Fibroblast of peridontal ligament (primary cell): ENCODE measurements around the gene PLA2G4E.

Source experiments
- DNase-seq: peaks from one replicate; pipeline ENCODE4 v3.0.0-alpha.2; 2010; ENCODE audit errors: extremely low read depth

PLA2G4E gene

DNA sequence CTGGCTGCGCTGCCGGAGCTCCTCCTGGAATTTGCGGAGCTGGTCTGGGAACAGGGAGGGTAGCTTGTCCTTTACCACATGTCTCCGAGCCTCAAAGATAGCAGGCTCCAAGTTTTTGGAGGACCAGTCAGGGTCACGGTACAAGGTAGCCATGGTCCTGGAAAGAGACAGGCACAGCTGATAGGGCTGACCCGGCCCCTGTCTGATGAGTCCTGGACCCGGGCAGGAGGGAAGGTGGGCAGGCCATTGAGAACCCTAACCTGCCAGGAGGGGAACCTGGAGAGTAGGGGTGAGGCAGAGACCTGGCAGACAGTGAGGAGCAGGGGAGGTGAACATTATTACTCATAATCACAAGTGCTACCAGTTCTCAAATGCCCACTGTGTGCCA, 28.0 kb downstream of the PLA2G4E start:
- no peak for DNase-seq

DNA sequence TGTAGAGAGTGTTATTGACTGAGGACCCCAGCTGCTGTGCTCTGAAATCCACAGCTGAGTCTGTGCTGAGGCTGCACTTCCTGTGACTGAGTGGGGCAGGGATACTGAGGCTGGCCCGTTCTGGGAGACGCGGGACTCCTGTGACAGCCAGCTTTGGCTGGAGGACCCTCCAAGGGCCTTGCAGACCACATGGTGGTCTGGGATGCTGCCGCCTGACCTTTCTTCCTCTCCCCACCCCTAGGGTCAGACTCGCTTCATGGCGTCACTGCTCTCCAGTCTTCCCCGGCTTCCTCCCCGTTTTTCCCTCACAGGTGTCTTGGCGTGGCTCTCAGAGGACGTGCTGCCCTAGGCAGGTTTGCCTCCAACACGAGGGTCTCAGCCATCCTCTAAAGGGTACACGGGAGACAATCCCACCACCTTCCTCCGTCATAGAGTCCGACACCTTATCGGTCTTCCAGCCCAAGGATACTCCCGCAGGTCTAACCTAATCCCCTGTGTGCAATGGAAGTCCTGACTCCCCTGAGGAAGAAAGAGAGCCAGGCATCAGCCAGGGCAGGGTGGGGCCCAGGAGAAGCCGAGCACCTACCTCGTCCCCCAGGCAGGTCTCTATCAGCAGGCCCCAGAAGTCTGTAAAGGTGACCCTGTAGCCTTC, 28.6 kb downstream of the PLA2G4E start:
- no peak for DNase-seq

DNA sequence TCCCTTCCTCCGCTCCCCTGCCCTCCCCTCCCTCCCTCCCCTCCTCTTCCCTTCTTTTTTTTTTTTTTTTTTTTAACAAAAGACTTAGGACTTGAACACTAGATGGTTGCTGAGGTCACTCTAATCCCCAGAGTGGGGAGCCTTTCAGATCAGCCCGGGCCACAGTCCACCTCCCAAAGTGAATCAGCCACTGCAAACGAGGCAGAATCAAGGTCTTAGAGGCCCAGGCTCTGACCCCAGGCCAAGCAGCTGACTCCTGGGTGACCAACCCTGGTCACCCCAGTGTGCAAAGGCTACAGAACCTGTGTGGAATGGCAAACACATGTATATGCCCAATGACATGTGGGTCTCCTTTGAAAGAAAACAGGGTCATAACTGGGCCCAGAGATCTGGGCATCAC, 30.2 kb downstream of the PLA2G4E start:
- no peak for DNase-seq

DNA sequence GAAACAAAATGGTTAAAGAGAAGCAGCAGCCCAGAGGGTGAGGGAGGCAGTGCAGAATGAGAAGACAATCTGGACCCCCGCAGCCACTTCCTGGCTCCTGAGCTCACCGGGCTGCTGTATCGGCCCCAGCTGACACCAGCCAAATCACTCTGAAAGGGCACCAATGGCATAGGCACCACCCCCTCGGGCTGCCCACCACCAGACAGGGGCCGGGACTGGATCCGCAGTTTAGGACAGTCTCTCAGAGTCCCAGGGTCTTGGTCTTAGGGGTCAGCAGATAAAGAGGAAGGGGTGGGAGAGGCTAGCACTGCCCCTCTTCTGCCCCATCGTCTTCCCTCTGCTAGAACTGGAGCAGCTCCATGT, 30.6 kb downstream of the PLA2G4E start:
- DNase-seq = no peak

DNA sequence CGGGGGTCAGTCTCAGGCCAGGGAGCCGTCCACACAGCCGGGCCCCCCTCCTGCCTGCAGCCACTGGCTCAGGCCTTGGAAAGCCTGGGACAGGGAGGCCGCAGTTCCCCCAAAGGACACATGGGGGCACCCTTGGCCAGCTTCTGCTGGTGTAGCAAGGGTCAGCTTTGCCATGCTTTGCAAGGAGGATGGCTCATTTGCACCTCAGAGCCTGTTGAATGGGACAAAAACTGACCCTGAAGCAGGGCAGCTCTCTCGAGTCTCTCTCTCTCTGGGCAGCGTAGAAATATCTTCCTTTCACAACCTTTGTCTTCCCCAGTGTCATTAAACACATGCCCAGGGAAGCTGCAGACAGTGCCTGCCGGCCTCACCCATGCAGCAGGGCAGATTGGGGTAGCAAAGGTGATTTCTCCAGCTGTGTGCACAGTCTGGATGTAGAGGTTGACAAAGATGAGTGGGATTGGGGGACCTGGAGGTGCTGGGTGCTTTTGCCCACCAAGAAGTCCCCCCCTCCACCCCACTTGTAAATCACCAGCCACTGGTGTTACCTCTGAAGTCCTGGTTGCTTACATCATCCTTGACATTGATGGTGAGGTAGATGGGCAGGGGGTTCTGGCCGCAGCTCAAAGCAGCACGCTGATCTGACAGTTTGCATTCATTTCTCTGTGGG, 31.1 kb downstream of the PLA2G4E start:
- DNase-seq = peak; percentile 71

DNA sequence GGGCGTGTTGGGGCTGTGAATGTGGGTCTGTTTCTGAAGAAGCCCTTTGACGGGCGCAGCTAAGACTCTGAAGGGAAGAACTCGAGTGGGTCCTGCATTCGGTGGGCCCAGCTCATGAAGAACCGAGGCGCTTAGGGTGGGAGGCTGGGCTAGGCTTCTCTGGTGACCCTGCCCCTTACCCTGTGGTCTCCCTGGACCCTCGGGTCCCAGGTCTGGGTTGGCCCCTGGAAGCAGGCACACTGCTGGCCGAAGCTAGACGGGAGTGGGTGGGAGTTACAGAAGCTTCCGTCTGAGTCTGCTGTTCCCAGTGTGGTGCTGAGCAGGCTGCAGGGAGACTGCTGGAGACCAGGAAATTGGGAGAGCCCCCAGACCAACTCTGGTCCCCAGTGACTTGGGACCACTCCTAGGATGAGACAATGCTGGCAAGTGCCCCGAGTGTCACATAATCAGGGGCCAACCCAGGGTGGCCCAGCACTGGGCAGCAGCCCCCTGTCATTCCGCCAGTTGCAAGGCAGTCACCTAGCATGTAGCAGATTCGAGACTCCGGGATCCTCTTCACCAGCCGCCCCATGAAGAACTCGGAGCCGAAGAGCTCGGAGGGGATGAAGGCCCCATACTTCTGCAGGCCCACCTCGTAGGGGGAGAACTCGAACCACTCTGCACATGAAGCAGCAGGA, 31.8 kb downstream of the PLA2G4E start:
- no peak for DNase-seq

DNA sequence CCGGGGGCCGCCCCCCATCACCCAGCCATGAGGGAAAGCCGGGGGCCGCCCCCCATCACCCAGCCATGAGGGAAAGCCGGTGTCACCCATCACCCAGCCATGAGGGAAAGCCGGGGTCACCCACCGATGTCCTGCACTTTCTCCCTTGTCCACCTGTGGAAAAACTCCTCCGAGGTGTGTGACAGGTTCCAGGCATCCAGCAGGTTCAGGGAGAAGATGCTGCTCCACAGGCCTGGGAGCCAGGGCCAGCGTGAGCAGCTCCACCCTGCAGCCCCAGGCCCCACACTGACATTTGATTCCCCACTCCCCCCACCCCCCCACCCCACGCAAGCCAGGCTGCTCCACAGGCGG, 32.9 kb downstream of the PLA2G4E start:
- DNase-seq = no peak

DNA sequence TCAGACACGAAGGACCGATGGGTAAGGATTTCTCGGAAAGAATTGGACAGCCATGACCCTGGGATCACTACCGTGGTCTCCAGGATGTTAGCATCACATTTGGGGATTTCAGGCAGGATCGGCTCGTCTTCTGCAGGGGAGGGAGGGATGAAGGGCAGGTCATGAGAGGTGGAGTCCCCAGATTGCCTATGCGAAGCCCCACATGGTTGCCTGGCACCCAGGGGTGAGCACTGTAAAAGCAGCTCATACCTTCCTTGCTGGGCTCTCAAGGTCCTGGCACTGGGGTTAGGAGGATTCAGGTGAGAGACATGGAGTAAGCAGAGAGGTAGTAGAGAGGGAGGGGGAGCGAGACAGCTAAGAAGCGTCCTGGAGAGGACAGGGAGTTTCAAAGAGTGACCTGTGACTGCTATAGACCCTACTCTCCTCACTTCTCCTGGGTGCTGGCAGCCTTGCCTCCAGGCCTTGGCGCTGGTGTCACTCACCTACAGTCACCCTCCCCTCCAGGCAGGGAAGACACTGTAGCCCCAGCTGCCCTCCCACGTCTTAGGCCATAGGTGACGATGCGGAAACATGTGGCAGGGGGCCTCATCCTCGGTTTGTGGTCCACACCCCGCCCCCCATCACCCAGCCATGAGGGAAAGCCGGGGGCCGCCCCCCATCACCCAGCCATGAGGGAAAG, 33.5 kb downstream of the PLA2G4E start:
- DNase-seq = no peak

DNA sequence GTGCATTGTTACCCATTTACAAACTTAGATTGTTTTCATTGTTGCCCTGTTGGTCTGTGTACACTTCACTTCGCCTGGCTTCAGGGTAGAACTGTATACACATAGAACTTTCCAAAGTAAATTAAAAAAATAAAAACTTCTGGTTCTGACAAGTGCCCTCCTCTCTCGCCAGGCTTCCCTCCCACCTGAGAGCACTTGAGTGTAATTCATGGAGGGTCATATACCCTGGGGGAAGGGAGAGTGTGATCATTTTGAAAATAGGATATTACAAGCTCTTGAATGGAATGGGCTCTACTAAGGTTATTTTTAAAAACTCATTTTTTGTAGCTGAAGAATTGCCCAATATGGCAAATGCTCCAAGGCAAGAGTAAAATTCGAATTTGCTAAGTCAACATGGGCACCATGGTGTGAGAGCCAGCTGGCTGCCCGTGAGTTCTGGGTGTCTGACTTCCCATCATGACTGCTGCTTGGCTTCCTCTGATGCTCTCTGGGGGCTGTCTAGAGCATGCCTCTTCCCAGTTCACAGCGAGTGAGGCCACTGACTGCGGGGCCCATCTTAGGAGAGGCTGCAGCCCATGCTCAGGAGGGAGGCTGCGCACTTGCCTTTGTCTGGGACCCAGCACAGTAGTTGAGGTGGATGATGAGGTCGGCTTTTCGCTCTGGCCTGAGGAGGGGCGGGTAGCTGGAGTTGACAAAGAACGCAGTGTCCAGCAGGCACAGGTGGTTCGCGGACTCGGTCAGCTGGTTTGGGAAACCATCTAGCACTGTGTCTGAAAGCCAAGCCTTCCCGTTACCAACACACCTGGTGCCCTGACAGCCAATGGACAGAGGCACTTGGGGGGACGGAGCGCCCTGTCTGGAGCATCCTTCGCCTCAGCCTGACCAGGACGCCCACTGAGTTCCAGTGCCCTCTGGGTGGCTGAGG, 35.3 kb downstream of the PLA2G4E start:
- no peak for DNase-seq

DNA sequence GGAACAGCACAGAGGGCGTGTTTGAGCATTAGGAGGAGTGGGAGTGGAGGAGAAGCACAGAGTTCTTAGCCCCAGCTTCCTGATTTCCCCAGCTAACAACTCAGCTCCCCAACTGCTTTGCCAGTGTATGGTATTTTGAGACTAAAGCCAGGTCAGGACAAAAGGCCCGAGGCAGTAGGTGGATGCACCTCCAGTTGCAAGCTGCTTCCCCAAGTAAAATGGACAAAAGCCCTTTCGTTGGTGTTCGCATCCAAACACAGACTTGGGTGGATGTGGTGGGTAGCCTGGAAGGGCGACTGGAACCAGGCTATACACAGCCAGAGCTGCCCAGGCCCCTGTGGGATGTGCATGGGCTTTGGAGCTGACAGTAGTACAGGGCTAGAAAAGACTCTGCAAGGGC, 36.2 kb downstream of the PLA2G4E start:
- DNase-seq = no peak

DNA sequence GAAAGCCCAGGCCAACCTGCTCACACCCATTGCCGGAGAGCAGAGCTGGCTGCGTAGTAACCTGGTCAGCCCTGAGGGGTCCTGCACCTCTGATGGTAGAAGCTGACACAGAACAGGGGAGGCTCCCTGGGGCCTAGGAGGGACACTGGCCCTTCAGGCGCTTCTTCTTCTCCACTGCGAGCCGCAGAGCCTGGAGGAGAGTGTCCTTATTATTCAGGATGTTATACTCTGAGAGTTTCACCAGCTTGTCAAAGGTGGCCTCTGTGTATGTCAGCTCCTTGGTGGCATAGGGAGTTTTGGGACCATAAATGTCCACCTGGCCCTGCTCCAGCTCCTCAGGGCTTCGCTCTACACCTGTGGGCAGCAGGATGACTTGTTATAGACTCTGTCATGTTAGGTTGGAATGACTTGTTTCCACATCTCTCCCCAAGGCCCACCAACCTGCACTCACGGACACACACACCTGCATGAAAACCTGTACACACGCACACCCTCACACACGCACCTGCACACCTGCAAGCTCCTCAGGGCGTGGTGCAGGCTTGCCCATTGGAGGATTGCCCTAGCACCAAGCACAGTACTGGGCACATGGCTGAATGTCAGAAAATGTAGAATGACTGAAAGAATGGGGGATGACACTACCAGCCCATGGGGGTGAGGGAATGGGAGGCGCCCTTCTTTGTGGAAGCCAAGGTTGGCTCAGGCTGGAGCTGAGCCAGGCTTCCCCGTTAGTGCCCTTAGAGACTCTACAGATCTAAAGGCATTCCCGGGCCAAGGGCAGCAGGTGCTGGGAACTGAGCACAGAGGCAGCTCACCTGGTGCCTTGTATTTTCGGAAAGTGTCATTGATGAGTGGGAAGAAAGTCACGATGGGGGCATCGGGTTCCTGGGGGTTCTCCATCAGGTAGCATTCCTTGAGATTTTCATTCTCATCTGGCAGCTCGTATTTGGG, 36.9 kb downstream of the PLA2G4E start:
- no peak for DNase-seq

DNA sequence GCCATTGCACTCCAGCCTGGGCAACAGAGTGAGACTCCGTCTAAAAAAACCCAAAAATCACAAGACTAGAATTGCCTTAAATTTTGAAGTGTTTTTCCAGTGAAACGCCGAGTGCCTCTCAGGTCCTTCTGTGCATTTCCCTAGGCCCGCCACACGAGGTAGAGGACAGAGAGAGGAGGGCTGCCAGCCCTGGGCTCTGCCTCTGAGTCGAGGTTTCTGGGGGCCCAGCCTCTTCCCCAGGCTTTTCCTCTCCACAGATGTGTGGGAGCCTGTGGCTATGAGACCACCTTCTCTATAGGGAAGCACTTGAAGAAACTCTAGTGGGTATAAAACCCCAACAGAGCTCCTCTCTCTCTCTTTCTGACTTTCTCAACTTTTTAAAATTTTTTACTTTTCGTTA, 37.6 kb downstream of the PLA2G4E start:
- DNase-seq = no peak

DNA sequence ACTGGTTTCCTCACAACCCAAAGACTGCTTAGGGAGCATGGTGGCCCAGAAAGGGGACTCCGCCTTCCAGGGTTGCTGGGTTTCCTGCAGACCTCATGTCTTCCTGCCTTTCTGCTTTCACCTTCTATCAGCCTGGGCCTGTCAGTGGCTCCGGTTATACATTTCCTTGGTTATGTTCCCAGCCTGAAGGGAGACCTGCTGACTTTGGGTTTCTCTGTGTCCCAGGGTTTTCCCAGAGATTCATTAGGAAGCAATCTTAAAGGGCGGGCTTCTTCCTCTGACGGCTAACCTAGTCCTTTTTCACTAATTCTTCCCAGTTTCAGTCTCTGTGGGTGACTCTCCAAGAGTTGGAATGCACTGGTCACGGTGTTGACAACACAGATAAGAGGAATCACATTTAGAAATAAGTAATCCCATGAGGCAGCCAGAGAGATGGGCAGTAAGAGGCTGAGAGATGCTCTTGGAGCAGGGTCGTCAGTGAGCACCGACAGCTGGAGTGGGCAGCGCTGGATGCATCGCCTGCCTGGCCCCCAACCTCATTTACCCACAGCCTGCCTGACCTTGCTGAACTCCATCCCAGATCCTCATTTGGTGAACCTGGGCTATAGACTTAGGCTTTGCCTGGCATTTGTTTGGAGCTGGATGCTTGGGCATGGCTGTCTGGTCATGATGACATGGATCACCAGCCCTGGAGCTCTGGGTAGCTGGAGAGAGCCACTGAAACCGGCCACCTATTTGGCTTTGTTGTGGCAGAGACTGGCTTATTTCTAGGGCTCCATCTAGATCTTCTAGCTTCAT, 38.5 kb downstream of the PLA2G4E start:
- DNase-seq = no peak

DNA sequence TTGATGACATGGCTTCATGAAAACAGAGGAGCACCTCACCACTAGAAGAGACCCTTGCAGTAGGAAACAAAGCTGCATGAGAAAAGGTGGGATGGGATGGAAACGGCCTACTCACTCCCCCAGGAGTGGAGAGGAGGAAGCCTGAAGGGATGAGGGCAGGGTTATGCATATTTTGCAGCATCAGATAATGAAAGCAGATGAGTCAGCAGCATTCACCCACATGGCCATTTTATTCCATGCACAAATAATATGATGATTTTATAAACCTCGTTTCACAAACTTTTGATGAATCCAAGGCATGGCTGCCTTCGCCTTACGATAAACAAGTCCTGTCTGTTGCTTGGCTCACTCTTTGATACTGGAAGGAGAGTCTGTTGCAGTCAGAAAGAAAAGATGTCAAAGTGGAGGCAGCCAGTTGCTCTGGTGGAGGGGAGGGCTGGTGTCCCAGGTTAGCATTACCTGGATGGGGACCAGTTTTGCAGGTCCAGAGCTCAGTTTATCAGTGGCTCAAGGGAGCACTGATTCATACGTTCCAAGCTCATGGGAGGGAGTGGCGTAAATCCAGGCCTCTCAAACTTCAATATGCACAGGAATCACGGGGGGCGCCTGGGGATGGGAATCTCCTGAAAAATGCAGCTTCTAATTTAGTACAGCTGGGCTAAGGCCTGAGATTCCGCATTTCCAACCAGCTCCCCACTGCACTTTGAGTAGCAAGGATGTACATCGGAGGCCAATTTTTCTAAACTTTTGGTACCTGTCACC, 39.3 kb downstream of the PLA2G4E start:
- peak; percentile 17 for DNase-seq

DNA sequence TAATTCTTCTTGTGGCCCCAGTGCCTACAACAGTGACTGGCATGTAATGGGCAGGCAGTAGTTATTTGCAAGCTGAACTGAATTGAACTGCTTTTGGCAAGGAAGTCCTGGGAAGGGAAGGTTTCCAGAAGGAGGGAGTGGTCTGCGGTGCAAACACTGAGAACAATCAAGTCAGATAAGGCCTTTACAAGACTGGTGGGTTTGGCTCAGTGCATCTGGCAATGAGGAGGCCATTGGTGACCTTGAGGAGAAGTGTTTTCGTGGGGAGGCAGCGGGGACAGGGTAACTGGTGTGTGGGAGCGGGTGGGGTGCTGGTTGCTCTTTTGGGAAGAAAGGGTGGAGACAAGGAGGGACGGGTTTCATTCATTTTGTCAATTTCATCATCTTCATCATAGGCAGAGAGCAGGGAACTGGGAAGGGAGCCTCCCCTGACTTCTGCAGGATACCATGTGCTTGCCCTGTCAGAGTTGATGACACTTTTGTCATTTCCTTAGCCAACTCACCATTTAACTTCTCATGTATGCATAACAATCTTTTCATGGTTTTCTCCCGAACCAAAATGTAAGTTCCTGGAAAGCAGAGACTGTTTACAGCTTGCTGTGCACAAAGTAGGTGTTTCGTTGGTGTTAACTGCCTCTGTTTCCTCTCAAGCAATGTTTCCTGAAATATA, 40.1 kb downstream of the PLA2G4E start:
- no peak for DNase-seq

DNA sequence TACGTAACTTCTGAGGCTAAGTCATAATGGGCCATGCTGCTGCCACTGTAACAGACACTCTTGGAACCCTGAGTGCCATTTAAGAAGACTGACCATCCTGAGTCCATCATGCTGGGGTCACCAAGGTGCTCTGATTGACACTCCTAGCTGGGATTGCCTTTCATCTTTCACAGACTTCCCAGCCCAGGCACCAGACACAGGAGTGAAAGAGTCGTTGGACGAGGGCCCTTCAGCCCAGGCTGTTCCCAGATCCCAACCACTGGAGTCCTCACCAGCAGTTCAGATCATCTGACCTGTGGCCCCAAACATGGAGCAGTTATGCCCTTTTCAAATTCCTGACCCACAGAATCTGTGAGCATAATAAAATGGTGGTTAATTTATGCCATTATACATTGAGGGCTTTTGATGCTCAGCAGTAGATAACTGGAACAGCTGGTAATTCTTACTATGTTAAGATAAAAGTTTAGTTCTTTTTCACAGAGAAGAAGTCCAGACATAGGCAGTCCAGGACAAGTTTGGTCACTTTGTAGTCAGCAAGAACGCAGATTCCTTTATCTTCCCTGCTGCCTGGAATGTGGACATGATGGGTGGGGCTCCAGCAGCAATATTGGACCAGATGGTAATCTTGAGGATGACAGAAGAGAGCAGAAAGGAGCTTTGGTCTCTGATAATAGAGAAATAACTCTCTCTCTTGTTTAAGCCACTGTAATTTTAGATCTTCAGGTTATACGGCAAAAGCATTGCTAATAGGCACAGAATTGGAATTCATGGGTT, 41.2 kb downstream of the PLA2G4E start:
- DNase-seq = no peak

DNA sequence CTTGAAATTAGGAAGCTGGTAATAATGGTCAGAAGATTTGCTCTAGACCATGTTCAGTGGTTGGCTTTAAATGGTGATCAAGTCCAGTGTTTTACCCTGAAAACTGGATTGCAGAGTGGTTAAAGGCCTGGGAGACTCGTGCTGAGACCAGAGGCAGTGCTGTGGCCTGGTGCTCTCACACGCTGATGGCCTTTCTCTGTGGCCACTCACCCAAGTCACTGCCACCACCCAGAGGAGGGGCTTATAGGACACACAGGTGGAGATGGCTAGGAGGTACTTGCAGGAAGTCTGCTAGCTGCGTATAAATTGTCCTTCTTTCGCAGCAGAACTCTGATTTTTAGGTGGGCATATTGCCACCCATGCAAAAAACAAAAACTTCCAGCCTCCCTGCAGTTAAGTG, 42.3 kb downstream of the PLA2G4E start:
- no peak for DNase-seq
